ENCODE results near the gene GNG4.

- TF ChIP-seq CTCF (IDR thresholded peaks at IDR 0.05; ENCODE audit: low read length) (no peak), EZH2phosphoT487 (IDR thresholded peaks at IDR 0.05; ENCODE audit: low read length) (no peak)
Observed at GRCh38 chr1:235610157-235610556, 39.4 kb downstream of the GNG4 start.
